ENCODE data around the gene LEKR1.

DNA sequence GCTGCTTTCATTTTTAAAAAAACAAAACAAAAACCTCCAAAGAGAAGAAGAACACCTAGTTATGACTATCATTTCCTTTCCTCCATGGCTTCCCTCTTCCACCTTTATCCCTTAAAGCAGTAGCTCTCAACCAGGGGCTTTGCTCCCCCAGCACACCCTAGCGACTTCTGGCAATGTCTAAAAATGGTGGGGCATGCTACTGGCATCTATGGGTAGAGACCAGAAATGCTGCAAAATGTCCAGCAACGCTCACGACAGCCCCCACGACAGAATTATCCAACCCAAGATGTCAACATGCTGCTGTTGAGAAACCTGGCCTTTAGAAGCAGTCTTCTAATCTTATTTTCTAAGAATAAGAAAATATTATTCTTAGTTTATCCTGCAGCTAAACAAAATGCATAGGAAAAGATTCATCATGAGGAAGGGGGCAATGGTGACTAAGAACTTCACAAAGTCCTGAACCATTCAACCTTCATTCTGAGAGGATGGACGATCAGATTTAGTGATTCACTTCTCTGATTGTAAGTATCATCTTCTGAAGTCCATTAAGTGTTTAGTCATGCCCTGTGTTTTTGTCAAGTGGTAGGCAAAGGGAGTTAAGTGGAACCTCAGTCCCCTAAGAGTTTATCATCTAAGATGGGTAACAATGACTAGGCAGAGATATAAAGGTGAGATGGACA lies 252.1 kb downstream of the LEKR1 start:
- TF ChIP-seq, protein P1, sequence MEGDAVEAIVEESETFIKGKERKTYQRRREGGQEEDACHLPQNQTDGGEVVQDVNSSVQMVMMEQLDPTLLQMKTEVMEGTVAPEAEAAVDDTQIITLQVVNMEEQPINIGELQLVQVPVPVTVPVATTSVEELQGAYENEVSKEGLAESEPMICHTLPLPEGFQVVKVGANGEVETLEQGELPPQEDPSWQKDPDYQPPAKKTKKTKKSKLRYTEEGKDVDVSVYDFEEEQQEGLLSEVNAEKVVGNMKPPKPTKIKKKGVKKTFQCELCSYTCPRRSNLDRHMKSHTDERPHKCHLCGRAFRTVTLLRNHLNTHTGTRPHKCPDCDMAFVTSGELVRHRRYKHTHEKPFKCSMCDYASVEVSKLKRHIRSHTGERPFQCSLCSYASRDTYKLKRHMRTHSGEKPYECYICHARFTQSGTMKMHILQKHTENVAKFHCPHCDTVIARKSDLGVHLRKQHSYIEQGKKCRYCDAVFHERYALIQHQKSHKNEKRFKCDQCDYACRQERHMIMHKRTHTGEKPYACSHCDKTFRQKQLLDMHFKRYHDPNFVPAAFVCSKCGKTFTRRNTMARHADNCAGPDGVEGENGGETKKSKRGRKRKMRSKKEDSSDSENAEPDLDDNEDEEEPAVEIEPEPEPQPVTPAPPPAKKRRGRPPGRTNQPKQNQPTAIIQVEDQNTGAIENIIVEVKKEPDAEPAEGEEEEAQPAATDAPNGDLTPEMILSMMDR (IDR thresholded peaks at IDR 0.05): no peak
- TF ChIP-seq POLR2A (IDR thresholded peaks at IDR 0.05): no peak
